A673 (cell line): ENCODE data around the gene ATE1. TPM values are rescaled to one million over a fixed set of nuclear protein-coding genes. Genes with fewer than 3 reads are reported as not detected.

ENCODE experiments used
- BruUV-seq: library from RNA; stranded (reverse); fragments of 400-500 nt; replicated peaks from 2 replicates; lab custom pipeline; 2021; lab: Mats Ljungman, UMichigan
- CTCF ChIA-PET: fragments of 300-600 bp; sonication (Branson Sonifier 250); formaldehyde crosslinking; loops from one replicate; lab custom pipeline; 2022; ENCODE audit warnings: antibody characterized with exemption; lab: Charles Lee
- POLR2A ChIA-PET: fragments of 300-600 bp; sonication (Branson Sonifier 250); formaldehyde crosslinking; loops from one replicate; lab custom pipeline; 2022; ENCODE audit warnings: antibody characterized with exemption; ENCODE audit not compliant: low non-redundant PET; lab: Charles Lee
- DNase-seq: peaks from one replicate; pipeline ENCODE4 v3.0.0-alpha.2; 2015; ENCODE audit warnings: low spot score
- H3K27ac ChIP-seq: fragments of 200-600 bp; sonication (generic); 2 replicates; pipeline ENCODE4 v1.5.1; 2016; ENCODE audit warnings: mixed run types, low read depth, mild to moderate bottlenecking, mixed read lengths, antibody characterized with exemption, low read length; ENCODE audit not compliant: poor library complexity, severe bottlenecking
- H3K27me3 ChIP-seq: fragments of 200-600 bp; sonication (generic); replicated peaks from 2 replicates; pipeline ENCODE4 v1.6.1; 2017; ENCODE audit warnings: mixed run types, low read depth, mild to moderate bottlenecking, mixed read lengths, antibody characterized with exemption, low read length; ENCODE audit not compliant: insufficient read depth, poor library complexity
- H3K36me3 ChIP-seq: fragments of 200-600 bp; sonication (generic); 2 replicates; pipeline ENCODE4 v1.6.1; 2016; ENCODE audit warnings: mixed run types, mild to moderate bottlenecking, mixed read lengths, antibody characterized with exemption, low read length; ENCODE audit not compliant: insufficient read depth, poor library complexity, severe bottlenecking
- H3K4me1 ChIP-seq: fragments of 200-600 bp; sonication (generic); 2 replicates; pipeline ENCODE4 v1.6.1; 2017; ENCODE audit warnings: mixed run types, mild to moderate bottlenecking, mixed read lengths, antibody characterized with exemption, low read length; ENCODE audit not compliant: insufficient read depth, poor library complexity, severe bottlenecking
- H3K4me3 ChIP-seq: fragments of 200-600 bp; sonication (generic); 2 replicates; pipeline ENCODE4 v1.5.1; 2016; ENCODE audit warnings: low read depth, mixed run types, mild to moderate bottlenecking, mixed read lengths, low read length; ENCODE audit not compliant: poor library complexity, severe bottlenecking
- H3K9me3 ChIP-seq: fragments of 200-600 bp; sonication (generic); 2 replicates; pipeline ENCODE4 v1.6.1; 2016; ENCODE audit warnings: mixed run types, low read depth, mild to moderate bottlenecking, mixed read lengths, antibody characterized with exemption, low read length; ENCODE audit not compliant: poor library complexity, severe bottlenecking
- CTCF ChIP-seq: fragments of 300-800, 200-600 bp; sonication (generic); conservative IDR thresholded peaks from 2 replicates; pipeline ENCODE4 v1.5.1; 2017; ENCODE audit warnings: low read depth, mild to moderate bottlenecking, antibody characterized with exemption, low read length, moderate library complexity, mixed read lengths
- EZH2 ChIP-seq: fragments of 200-600 bp; sonication (generic); IDR thresholded peaks from 2 replicates; pipeline ENCODE4 v1.6.1; 2017; ENCODE audit warnings: borderline replicate concordance, low read depth, mild to moderate bottlenecking, mixed read lengths, antibody characterized with exemption, low read length; ENCODE audit not compliant: poor library complexity, severe bottlenecking
- intact Hi-C: fragments of 100-400 bp; cut with micrococcal nuclease; formaldehyde crosslinking; loops from one replicate; pipeline ENCODE4 v1.10.0; 2022; ENCODE audit not compliant: unreplicated experiment
- total RNA-seq: library from RNA; stranded (reverse); gene quantifications from 2 replicates; pipeline ENCODE4 v1.2.3, GENCODE V29; 2021

ATE1 gene
- total RNA-seq, 1 experiment from 2014 or later = 27.0 TPM

GRCh38 chr10:121800831-121801230, 127.0 kb downstream of the ATE1 start:
- POLR2A ChIA-PET = no interaction called here
- no peak for DNase-seq
- no peak for TF ChIP-seq EZH2
- TF ChIP-seq CTCF = no peak
- H3K9me3 ChIP-seq = no peaks in the 10 kb centered on the region
- H3K4me1 ChIP-seq = peaks cover 8% of the 10 kb centered on the region
- no peak overlapping the region for H3K4me3 ChIP-seq
- H3K27ac ChIP-seq = no peak overlapping the region
- no peaks in the 10 kb centered on the region for H3K36me3 ChIP-seq
- BruUV-seq = no TSS peak
- intact Hi-C loops = no loop called here
- H3K27me3 ChIP-seq = no peaks in the 10 kb centered on the region
- CTCF ChIA-PET = no interaction called here

- intact Hi-C loops = no loop called here
- H3K27me3 ChIP-seq = no peaks in the 10 kb centered on the region
- BruUV-seq = no TSS peak
- H3K4me1 ChIP-seq = peaks cover 8% of the 10 kb centered on the region
- H3K4me3 ChIP-seq = no peak overlapping the region
- no peak for DNase-seq
- no peaks in the 10 kb centered on the region for H3K36me3 ChIP-seq
- no peak overlapping the region for H3K27ac ChIP-seq
- no peaks in the 10 kb centered on the region for H3K9me3 ChIP-seq
- TF ChIP-seq CTCF (no peak), EZH2 (no peak)
- ChIA-PET POLR2A (no interaction called here), CTCF (no interaction called here)
Observed at GRCh38 chr10:121800146-121800545, 127.7 kb downstream of the ATE1 start.

GRCh38 chr10:121797490-121797889, 130.3 kb downstream of the ATE1 start:
- DNase-seq = no peak
- H3K4me1 ChIP-seq = peaks cover 4% of the 10 kb centered on the region
- ChIA-PET CTCF (no interaction called here), POLR2A (no interaction called here)
- H3K4me3 ChIP-seq = no peak overlapping the region
- intact Hi-C loops = no loop called here
- H3K27ac ChIP-seq = no peak overlapping the region
- H3K9me3 ChIP-seq = no peaks in the 10 kb centered on the region
- no peaks in the 10 kb centered on the region for H3K36me3 ChIP-seq
- no peaks in the 10 kb centered on the region for H3K27me3 ChIP-seq
- TF ChIP-seq CTCF (no peak), EZH2 (no peak)
- BruUV-seq = no TSS peak
